OCI-LY3 (cell line): Measurements from ENCODE around the gene ZNF764.

Source experiments
- CTCF ChIP-seq: fragments of 200-600, 300-600 bp; sonication (generic); IDR thresholded peaks from 2 replicates; pipeline ENCODE4 v1.5.1; 2014; ENCODE audit warnings: antibody characterized with exemption, low read length, low read depth
- EZH2phosphoT487 ChIP-seq: fragments of 200-600 bp; shearing (Covaris generic); IDR thresholded peaks from 2 replicates; pipeline ENCODE4 v1.6.1; 2018; ENCODE audit warnings: antibody characterized with exemption, mixed run types, low read depth

- TF ChIP-seq EZH2phosphoT487 (no peak), CTCF (no peak)
These were observed 26.8 kb upstream of the ZNF764 start for GRCh38 chr16:30585022-30585399.
